Mesenteric fat pad (tissue), 1 donor: ENCODE results near the gene DYRK2. TPM values are rescaled to one million over a fixed set of nuclear protein-coding genes. Genes with fewer than 3 reads are reported as not detected.

Source experiments
- DNase-seq: peaks from one replicate; pipeline ENCODE4 v3.0.0-alpha.2; 2020; ENCODE audit warnings: low spot score
- long read RNA-seq: library from polyadenylated mRNA; unstranded; transcript quantifications from one replicate; pipeline ENCODE4 v2.0.0, GENCODE V29; 2020
- total RNA-seq: library from RNA; stranded (reverse); fragmentation: NEBNext Ultra II Directional; extraction: Animal tissue kit (Norgen Biotek cat#: 25700); gene quantifications from one replicate; pipeline ENCODE4 v1.2.1, GENCODE V29; 2021
- donor health status: DM: yes; HTN: yes; CAD: no.

DYRK2 gene
- total RNA-seq = 17.4 TPM
- long read RNA-seq, partial matches to known transcripts = 0 of 3 reads
- long read RNA-seq, other reads (novel, unspliced or antisense) = 2 of 3 reads

- DNase-seq = no peak
These were observed at the start of gene DYRK2 for GRCh38 chr12:67648521-67649260. Gene DYRK2, plus strand, starts transcription at chr12:67648745. Its CDS starts 389 bp downstream, at chr12:67649134.

GRCh38 chr12:67599691-67600090, 48.9 kb upstream of the DYRK2 start:
- no peak for DNase-seq

GRCh38 chr12:67601126-67601525, 47.4 kb upstream of the DYRK2 start:
- no peak for DNase-seq

GRCh38 chr12:67609226-67609870, 39.2 kb upstream of the DYRK2 start:
- DNase-seq = no peak

GRCh38 chr12:67613040-67613439, 35.5 kb upstream of the DYRK2 start:
- no peak for DNase-seq

- DNase-seq = no peak
These were observed 30.9 kb upstream of the DYRK2 start for GRCh38 chr12:67617629-67618028.

GRCh38 chr12:67618303-67618702, 30.2 kb upstream of the DYRK2 start:
- DNase-seq = no peak

- no peak for DNase-seq
These were observed 27.4 kb upstream of the DYRK2 start for GRCh38 chr12:67621112-67621511.

GRCh38 chr12:67621926-67622325, 26.6 kb upstream of the DYRK2 start:
- DNase-seq = no peak

GRCh38 chr12:67623259-67623658, 25.3 kb upstream of the DYRK2 start:
- DNase-seq = no peak

- no peak for DNase-seq
These were observed 24.2 kb upstream of the DYRK2 start for GRCh38 chr12:67624355-67624754.

GRCh38 chr12:67625004-67625403, 23.5 kb upstream of the DYRK2 start:
- DNase-seq = no peak

- DNase-seq = no peak
These were observed 22.4 kb upstream of the DYRK2 start for GRCh38 chr12:67626156-67626555.

GRCh38 chr12:67630373-67631088, 18.0 kb upstream of the DYRK2 start:
- DNase-seq = no peak

- DNase-seq = no peak
These were observed 16.5 kb upstream of the DYRK2 start for GRCh38 chr12:67632005-67632404.

- DNase-seq = no peak
These were observed 15.4 kb upstream of the DYRK2 start for GRCh38 chr12:67633024-67633610.

- no peak for DNase-seq
These were observed 14.8 kb upstream of the DYRK2 start for GRCh38 chr12:67633708-67634107.

GRCh38 chr12:67634303-67634761, 14.2 kb upstream of the DYRK2 start:
- DNase-seq = no peak

- DNase-seq = no peak
These were observed 10.8 kb upstream of the DYRK2 start for GRCh38 chr12:67637718-67638117.

GRCh38 chr12:67638694-67639093, 9.9 kb upstream of the DYRK2 start:
- no peak for DNase-seq

GRCh38 chr12:67640863-67641262, 7.7 kb upstream of the DYRK2 start:
- no peak for DNase-seq

- DNase-seq = no peak
These were observed 3.4 kb upstream of the DYRK2 start for GRCh38 chr12:67645126-67645525.
